ENCODE measurements around the gene MRTO4.

DNA sequence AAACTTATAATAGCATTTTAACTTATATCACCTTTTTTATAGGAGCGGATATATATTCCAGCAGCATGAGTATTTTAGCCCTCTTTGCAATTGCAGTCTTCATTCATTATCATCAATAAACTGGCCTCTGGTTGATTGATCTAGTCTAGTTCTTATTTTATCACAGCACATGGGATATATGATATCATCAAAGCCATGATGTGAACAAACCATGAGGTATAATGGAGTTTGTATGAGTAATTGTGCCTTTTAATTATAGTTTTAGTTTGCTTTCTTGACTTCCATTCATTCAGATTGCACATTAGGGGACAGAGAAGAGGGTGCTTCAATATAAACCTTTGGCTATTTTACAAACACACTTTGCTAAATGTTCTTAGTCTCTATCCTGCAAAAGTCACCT is 38.0 kb upstream of the MRTO4 start:
- TF ChIP-seq, protein P1, sequence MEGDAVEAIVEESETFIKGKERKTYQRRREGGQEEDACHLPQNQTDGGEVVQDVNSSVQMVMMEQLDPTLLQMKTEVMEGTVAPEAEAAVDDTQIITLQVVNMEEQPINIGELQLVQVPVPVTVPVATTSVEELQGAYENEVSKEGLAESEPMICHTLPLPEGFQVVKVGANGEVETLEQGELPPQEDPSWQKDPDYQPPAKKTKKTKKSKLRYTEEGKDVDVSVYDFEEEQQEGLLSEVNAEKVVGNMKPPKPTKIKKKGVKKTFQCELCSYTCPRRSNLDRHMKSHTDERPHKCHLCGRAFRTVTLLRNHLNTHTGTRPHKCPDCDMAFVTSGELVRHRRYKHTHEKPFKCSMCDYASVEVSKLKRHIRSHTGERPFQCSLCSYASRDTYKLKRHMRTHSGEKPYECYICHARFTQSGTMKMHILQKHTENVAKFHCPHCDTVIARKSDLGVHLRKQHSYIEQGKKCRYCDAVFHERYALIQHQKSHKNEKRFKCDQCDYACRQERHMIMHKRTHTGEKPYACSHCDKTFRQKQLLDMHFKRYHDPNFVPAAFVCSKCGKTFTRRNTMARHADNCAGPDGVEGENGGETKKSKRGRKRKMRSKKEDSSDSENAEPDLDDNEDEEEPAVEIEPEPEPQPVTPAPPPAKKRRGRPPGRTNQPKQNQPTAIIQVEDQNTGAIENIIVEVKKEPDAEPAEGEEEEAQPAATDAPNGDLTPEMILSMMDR (IDR thresholded peaks at IDR 0.05; ENCODE audit: borderline replicate concordance, extremely low read depth, low read length, poor library complexity, severe bottlenecking), result no peak
- no peak for TF ChIP-seq EZH2 (IDR thresholded peaks at IDR 0.05; ENCODE audit: borderline replicate concordance, low read depth, low read length, severe bottlenecking)

Data from DND-41 (cell line).